Endothelial cell (in vitro differentiated cells): Measurements from ENCODE around the gene ADORA2A. TPM values are rescaled to one million over a fixed set of nuclear protein-coding genes. Genes with fewer than 3 reads are reported as not detected.

Experiments used
- DNase-seq: peaks from one replicate; pipeline ENCODE4 v3.0.0; 2021; ENCODE audit warnings: low spot score
- H3K27ac Mint-ChIP-seq: one replicate; pipeline ENCODE4 v1.8.0; 2021; ENCODE audit warnings: mixed read lengths, inconsistent platforms; ENCODE audit not compliant: unreplicated experiment
- H3K27me3 Mint-ChIP-seq: one replicate; pipeline ENCODE4 v1.8.0; 2021; ENCODE audit warnings: mild to moderate bottlenecking, moderate library complexity, mixed read lengths, inconsistent platforms; ENCODE audit not compliant: unreplicated experiment
- H3K36me3 Mint-ChIP-seq: one replicate; pipeline ENCODE4 v1.8.0; 2021; ENCODE audit warnings: mild to moderate bottlenecking, low read depth, mixed read lengths, inconsistent platforms; ENCODE audit not compliant: unreplicated experiment
- H3K4me1 Mint-ChIP-seq: one replicate; pipeline ENCODE4 v1.8.0; 2021; ENCODE audit warnings: mild to moderate bottlenecking, mixed read lengths, inconsistent platforms; ENCODE audit not compliant: unreplicated experiment
- H3K4me3 Mint-ChIP-seq: one replicate; pipeline ENCODE4 v1.8.0; 2021; ENCODE audit warnings: mild to moderate bottlenecking, mixed read lengths, inconsistent platforms; ENCODE audit not compliant: unreplicated experiment
- H3K9me3 Mint-ChIP-seq: one replicate; pipeline ENCODE4 v1.8.0; 2021; ENCODE audit warnings: mixed read lengths, inconsistent platforms; ENCODE audit not compliant: unreplicated experiment
- total RNA-seq: library from RNA; stranded (reverse); fragmentation: NEBNext Ultra II Directional; extraction: Animal tissue kit (Norgen Biotek cat#: 25700); gene quantifications from one replicate; pipeline ENCODE4 v1.2.1, GENCODE V29; 2021; ENCODE audit not compliant: unreplicated experiment
- TF ChIP-seq, protein P1 (sequence below): fragments of 200-600 bp; sonication (generic); IDR thresholded peaks from one replicate; pipeline ENCODE4 v1.5.0; 2021; ENCODE audit warnings: antibody characterized with exemption; ENCODE audit not compliant: unreplicated experiment

Gene ADORA2A
- total RNA-seq, 1 donor from 2014 or later: 18.5 TPM

DNA sequence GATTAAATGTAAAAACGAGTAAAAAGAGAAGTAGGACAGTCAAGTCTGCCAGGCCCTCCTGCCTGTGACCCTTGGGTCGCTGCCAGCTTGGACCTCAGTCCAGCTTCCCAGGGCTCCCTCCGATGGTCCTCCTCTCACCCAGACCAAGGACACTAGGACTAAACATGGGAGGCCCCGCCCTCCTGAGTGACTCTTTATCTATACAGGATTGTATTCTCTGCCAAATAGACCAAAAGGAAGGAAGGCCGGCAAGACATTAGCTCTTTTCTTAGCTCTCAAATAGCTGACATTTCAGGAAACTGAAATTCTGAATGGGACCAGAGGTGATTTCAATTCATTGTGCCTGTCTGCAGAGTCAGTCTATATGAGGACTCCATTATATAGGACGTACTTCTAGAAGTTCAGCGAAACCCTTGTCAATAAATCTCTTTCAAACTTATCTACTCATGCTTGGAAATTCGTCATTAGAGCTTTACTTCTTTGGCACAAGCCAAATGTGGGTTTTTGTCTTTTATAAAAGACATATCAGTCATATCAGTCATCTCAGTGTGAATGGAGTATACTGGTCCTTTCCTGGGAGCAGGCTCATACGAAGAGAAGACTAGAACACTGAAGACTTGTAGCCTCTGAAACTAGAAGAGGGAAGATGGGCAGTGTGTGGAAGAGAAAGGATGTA is 28.5 kb downstream of the ADORA2A start:
- Mint-ChIP-seq H3K9me3 (no peaks in the 10 kb centered on the region), H3K27me3 (peaks cover 3% of the 10 kb centered on the region), H3K27ac (no peak overlapping the region), H3K4me3 (no peak overlapping the region), H3K36me3 (no peaks in the 10 kb centered on the region), H3K4me1 (peaks cover 31% of the 10 kb centered on the region)
- no peak for DNase-seq
- TF ChIP-seq, protein P1, sequence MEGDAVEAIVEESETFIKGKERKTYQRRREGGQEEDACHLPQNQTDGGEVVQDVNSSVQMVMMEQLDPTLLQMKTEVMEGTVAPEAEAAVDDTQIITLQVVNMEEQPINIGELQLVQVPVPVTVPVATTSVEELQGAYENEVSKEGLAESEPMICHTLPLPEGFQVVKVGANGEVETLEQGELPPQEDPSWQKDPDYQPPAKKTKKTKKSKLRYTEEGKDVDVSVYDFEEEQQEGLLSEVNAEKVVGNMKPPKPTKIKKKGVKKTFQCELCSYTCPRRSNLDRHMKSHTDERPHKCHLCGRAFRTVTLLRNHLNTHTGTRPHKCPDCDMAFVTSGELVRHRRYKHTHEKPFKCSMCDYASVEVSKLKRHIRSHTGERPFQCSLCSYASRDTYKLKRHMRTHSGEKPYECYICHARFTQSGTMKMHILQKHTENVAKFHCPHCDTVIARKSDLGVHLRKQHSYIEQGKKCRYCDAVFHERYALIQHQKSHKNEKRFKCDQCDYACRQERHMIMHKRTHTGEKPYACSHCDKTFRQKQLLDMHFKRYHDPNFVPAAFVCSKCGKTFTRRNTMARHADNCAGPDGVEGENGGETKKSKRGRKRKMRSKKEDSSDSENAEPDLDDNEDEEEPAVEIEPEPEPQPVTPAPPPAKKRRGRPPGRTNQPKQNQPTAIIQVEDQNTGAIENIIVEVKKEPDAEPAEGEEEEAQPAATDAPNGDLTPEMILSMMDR: no peak

DNA sequence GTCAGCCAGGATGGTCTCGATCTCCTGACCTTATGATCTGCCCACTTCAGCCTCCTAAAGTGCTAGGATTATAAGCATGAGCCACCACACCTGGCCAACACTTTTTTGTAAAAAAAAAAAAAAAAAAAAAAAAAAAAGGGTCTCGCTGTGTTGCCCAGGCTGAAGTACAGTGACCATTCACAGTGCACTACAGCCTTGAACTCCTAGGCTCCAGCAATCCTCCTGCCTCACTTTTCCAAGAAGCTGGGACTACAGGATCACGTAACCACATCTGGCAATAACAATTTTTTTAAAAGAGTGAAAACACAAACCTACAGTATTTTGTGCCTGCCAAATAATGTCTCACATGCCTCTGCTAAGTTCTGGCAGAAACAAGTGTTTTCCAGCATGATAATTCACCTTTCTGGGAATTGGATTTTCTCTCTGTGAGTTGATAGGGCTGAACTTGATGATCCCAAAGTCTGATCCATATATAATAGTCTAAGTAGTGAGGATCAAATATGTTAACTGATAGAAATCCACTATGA is 30.6 kb downstream of the ADORA2A start:
- TF ChIP-seq, protein P1: no peak
- Mint-ChIP-seq H3K27me3 (peaks cover 4% of the 10 kb centered on the region), H3K9me3 (no peaks in the 10 kb centered on the region), H3K27ac (no peak overlapping the region), H3K36me3 (no peaks in the 10 kb centered on the region), H3K4me3 (no peak overlapping the region), H3K4me1 (peaks cover 37% of the 10 kb centered on the region)
- no peak for DNase-seq

DNA sequence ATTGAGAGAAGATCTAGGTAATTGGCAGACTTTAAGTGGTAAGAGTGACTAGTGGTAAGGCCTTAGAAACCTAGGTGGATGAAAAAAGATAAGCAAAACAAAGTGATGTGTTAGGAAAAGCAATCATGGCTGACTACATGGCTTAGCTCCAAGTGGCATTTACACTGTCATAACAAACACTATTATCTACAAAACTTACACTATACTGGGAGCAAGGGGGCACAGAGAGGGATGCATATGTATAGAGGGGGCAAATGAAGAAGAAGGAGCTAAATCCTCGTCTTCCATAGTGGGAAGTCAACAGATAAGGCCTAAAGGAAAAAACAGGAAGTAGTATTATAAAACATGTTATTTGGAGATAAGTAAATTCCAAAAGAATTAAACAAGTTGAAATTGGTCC is 32.5 kb downstream of the ADORA2A start:
- H3K27ac Mint-ChIP-seq: peak overlapping the region; percentile 68

DNA sequence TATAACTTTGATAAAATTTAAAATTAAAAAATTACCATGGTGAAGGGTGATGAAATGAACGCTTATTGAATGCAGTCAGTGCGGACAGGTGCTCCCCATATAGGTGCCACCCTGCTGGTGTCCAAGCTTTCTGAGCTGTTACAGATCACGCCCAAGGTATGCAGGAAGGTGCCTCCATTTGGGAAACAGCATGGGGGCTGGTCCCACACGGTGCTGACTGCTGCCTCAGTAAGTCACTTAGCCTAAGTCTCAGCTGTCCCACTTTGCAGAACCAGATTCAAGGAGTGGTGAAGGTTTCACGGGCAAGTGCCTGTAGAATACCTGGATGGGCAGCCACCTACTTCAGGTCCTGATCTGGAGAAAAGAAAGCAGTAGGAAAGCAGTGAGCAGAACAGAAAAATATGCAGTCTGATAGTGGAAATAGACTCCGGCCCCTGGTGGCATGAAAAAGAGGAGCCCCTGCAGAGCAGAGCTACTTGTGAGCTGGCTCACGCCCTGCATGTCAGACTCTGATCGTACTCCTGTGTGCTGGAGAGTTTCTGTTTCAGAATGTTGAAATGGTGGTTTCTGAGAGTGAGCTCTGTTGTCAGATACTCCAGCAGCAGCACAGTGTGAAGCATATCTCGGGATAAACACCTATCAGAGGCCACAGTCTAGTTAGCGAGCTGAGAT is 33.2 kb downstream of the ADORA2A start:
- no peak overlapping the region for H3K27ac Mint-ChIP-seq
- H3K4me1 Mint-ChIP-seq: peaks cover 37% of the 10 kb centered on the region
- H3K36me3 Mint-ChIP-seq: no peaks in the 10 kb centered on the region
- no peaks in the 10 kb centered on the region for H3K9me3 Mint-ChIP-seq
- no peak for DNase-seq
- TF ChIP-seq, protein P1: no peak
- peaks cover 5% of the 10 kb centered on the region for H3K27me3 Mint-ChIP-seq
- no peak overlapping the region for H3K4me3 Mint-ChIP-seq

More for the DNA sequence above, 32.5 kb downstream of the ADORA2A start:
- no peaks in the 10 kb centered on the region for H3K9me3 Mint-ChIP-seq
- DNase-seq: no peak
- no peaks in the 10 kb centered on the region for H3K36me3 Mint-ChIP-seq
- peaks cover 37% of the 10 kb centered on the region for H3K4me1 Mint-ChIP-seq
- TF ChIP-seq, protein P1: no peak
- H3K4me3 Mint-ChIP-seq: no peak overlapping the region
- peaks cover 5% of the 10 kb centered on the region for H3K27me3 Mint-ChIP-seq
